H1 (cell line): ENCODE data around the gene CMTM5. TPM values are rescaled to one million over a fixed set of nuclear protein-coding genes. Genes with fewer than 3 reads are reported as not detected.

Experiments
- CTCF ChIA-PET: fragments of 300-600 bp; sonication (Branson Sonifier 250); formaldehyde crosslinking; loops from one replicate; lab custom pipeline; 2021; ENCODE audit not compliant: partially characterized antibody; lab: Charles Lee
- POLR2A ChIA-PET: fragments of 300-600 bp; sonication (Branson Sonifier 250); formaldehyde crosslinking; loops from one replicate; lab custom pipeline; 2021; ENCODE audit warnings: inconsistent platforms; ENCODE audit not compliant: partially characterized antibody; lab: Charles Lee
- DNase-seq, 2 experiments: peaks; one replicate each; pipeline versions ENCODE4 v3.0.0 to v3.0.0-alpha.2; 2010 to 2022; ENCODE audit warnings: low spot score in 2 of 2, low read depth in 1 of 2, mixed read lengths in 1 of 2
- FAIRE-seq: peaks from 2 replicates; lab custom pipeline; 2011; peaks lifted over from hg19 to GRCh38; lab: Jason Lieb, UNC
- H2AFZ ChIP-seq: 2 replicates; pipeline ENCODE4 v1.8.1; 2012; ENCODE audit warnings: low read length, inconsistent platforms
- H2AK5ac ChIP-seq: 2 replicates; pipeline ENCODE4 v1.6.1; 2013; ENCODE audit warnings: low read depth, low read length
- H2BK120ac ChIP-seq: replicated peaks from 2 replicates; pipeline ENCODE3; 2013; ENCODE audit warnings: low read depth, low read length, inconsistent platforms
- H2BK12ac ChIP-seq: 2 replicates; pipeline ENCODE4 v1.6.1; 2013; ENCODE audit warnings: low read depth, low read length
- H2BK15ac ChIP-seq: 2 replicates; pipeline ENCODE4 v1.6.1; 2013; ENCODE audit warnings: low read length
- H2BK20ac ChIP-seq: 2 replicates; pipeline ENCODE4 v1.6.1; 2013; ENCODE audit warnings: low read length
- H2BK5ac ChIP-seq: 2 replicates; pipeline ENCODE4 v1.6.1; 2013; ENCODE audit warnings: low read depth, low read length
- H3K14ac ChIP-seq: 2 replicates; pipeline ENCODE4 v1.6.1; 2013; ENCODE audit warnings: inconsistent platforms; ENCODE audit not compliant: insufficient read length
- H3K18ac ChIP-seq: 2 replicates; pipeline ENCODE4 v1.6.1; 2013; ENCODE audit warnings: low read length; ENCODE audit errors: extremely low read depth
- H3K23ac ChIP-seq: 2 replicates; pipeline ENCODE4 v1.6.1; 2013; ENCODE audit warnings: inconsistent platforms; ENCODE audit not compliant: insufficient read length
- H3K23me2 ChIP-seq: 2 replicates; pipeline ENCODE4 v1.6.1; 2013; ENCODE audit warnings: low read depth, low read length
- H3K27ac ChIP-seq: 2 replicates; pipeline ENCODE4 v1.6.1; 2011; ENCODE audit warnings: low read depth, low read length, inconsistent platforms
- H3K27me3 ChIP-seq, 4 experiments: replicated peaks in 1 of 4; 1 replicate in 1 of 4; 2 replicates in 3 of 4; pipeline versions ENCODE4 v1.6.1 to v1.8.1; 2011 to 2013; ENCODE audit warnings: low read length in 3 of 4, mild to moderate bottlenecking in 3 of 4, inconsistent platforms in 2 of 4, mixed read lengths in 2 of 4, moderate library complexity in 1 of 4; ENCODE audit not compliant: control insufficient read depth in 3 of 4, insufficient read depth in 3 of 4; ENCODE audit errors: extremely low read depth in 1 of 4
- H3K36me3 ChIP-seq, 4 experiments: 2 replicates each; pipeline versions ENCODE4 v1.6.1 to v1.8.1; 2011 to 2013; ENCODE audit warnings: mild to moderate bottlenecking in 4 of 4, low read length in 3 of 4, moderate library complexity in 2 of 4, control low read depth in 1 of 4, inconsistent platforms in 1 of 4; ENCODE audit not compliant: insufficient read depth in 4 of 4, control insufficient read depth in 2 of 4
- H3K4ac ChIP-seq: replicated peaks from 2 replicates; pipeline ENCODE3; 2013; ENCODE audit warnings: low read length, low read depth, mixed read lengths, inconsistent platforms; ENCODE audit not compliant: insufficient read length
- H3K4me1 ChIP-seq, 4 experiments: replicated peaks in 1 of 4; 1 replicate in 1 of 4; 2 replicates in 3 of 4; pipeline versions ENCODE4 v1.6.1 to v1.8.1; 2011 to 2013; ENCODE audit warnings: low read length in 3 of 4, inconsistent platforms in 2 of 4, mixed read lengths in 1 of 4; ENCODE audit not compliant: insufficient read depth in 4 of 4, control insufficient read depth in 3 of 4
- H3K4me2 ChIP-seq, 2 experiments: 2 replicates each; pipeline versions ENCODE4 v1.6.1 to v1.8.1; 2011 to 2013; ENCODE audit warnings: low read depth in 2 of 2, low read length in 2 of 2, control low read depth in 1 of 2, inconsistent platforms in 1 of 2, mild to moderate bottlenecking in 1 of 2; ENCODE audit not compliant: insufficient read depth in 1 of 2
- H3K4me3 ChIP-seq, 4 experiments: fragments of 200-600, 300-600 bp in 1 of 4; sonication (generic), shearing (Covaris generic), sonication (Bioruptor Twin) in 1 of 4; 2 replicates each; pipeline versions ENCODE4 v1.5.1 to v1.8.1; 2011 to 2016; ENCODE audit warnings: low read length in 4 of 4, low read depth in 3 of 4, control low read depth in 2 of 4, inconsistent platforms in 2 of 4, mild to moderate bottlenecking in 2 of 4, mixed read lengths in 1 of 4, moderate library complexity in 1 of 4; ENCODE audit not compliant: insufficient read depth in 2 of 4; ENCODE audit errors: extremely low read depth in 1 of 4
- H3K56ac ChIP-seq: replicated peaks from 2 replicates; pipeline ENCODE3; 2013; ENCODE audit warnings: low read depth, mild to moderate bottlenecking, mixed read lengths, low read length, inconsistent platforms; ENCODE audit not compliant: insufficient read length
- H3K79me1 ChIP-seq: 2 replicates; pipeline ENCODE4 v1.6.1; 2013; ENCODE audit warnings: low read depth, low read length, control low read depth
- H3K79me2 ChIP-seq, 2 experiments: 2 replicates each; pipeline versions ENCODE4 v1.6.1 to v1.8.1; 2012 to 2013; ENCODE audit warnings: low read length in 2 of 2, mild to moderate bottlenecking in 2 of 2, inconsistent platforms in 1 of 2; ENCODE audit not compliant: insufficient read depth in 2 of 2, control insufficient read depth in 1 of 2
- H3K9ac ChIP-seq, 4 experiments: replicated peaks in 1 of 4; 1 replicate in 1 of 4; 2 replicates in 3 of 4; pipeline versions ENCODE4 v1.6.1 to v1.8.1; 2011 to 2013; ENCODE audit warnings: low read depth in 3 of 4, low read length in 3 of 4, control low read depth in 2 of 4, mild to moderate bottlenecking in 2 of 4, moderate library complexity in 2 of 4, inconsistent platforms in 1 of 4; ENCODE audit errors: extremely low read depth in 1 of 4
- H3K9me3 ChIP-seq, 2 experiments: 2 replicates each; pipeline versions ENCODE4 v1.6.1 to v1.8.1; 2012 to 2013; ENCODE audit warnings: mild to moderate bottlenecking in 2 of 2, moderate library complexity in 2 of 2, control low read depth in 1 of 2, inconsistent platforms in 1 of 2, low read depth in 1 of 2, low read length in 1 of 2, mixed read lengths in 1 of 2; ENCODE audit not compliant: insufficient read depth in 2 of 2
- H4K20me1 ChIP-seq, 2 experiments: replicated peaks in 1 of 2; 2 replicates each; pipeline versions ENCODE3 to v1.8.1; 2011 to 2013; ENCODE audit warnings: inconsistent platforms in 2 of 2, low read length in 2 of 2, mild to moderate bottlenecking in 1 of 2; ENCODE audit not compliant: insufficient read depth in 2 of 2, control insufficient read depth in 1 of 2
- H4K5ac ChIP-seq: 2 replicates; pipeline ENCODE4 v1.6.1; 2013; ENCODE audit warnings: low read length, low read depth, mixed read lengths, inconsistent platforms; ENCODE audit not compliant: insufficient read length
- H4K8ac ChIP-seq: 2 replicates; pipeline ENCODE4 v1.8.0; 2013; ENCODE audit warnings: mild to moderate bottlenecking, moderate library complexity, low read length, inconsistent platforms; ENCODE audit not compliant: insufficient read depth; ENCODE audit errors: extremely low read depth
- H4K91ac ChIP-seq: replicated peaks from 2 replicates; pipeline ENCODE3; 2013; ENCODE audit warnings: low read length, mixed read lengths, inconsistent platforms; ENCODE audit not compliant: insufficient read length
- JUN ChIP-seq: IDR thresholded peaks from 2 replicates; pipeline ENCODE4 v1.6.1; 2011; ENCODE audit warnings: low read depth, mild to moderate bottlenecking, improper control_type of control experiment, low read length
- POLR2A ChIP-seq, 2 experiments: IDR thresholded peaks; 1 replicate in 1 of 2; 2 replicates in 1 of 2; pipeline ENCODE4 v1.6.1; 2011; ENCODE audit warnings: low read depth in 2 of 2, low read length in 2 of 2, mild to moderate bottlenecking in 2 of 2; ENCODE audit errors: control extremely low read depth in 1 of 2
- RAD21 ChIP-seq, 2 experiments: IDR thresholded peaks in 1 of 2; conservative IDR thresholded peaks in 1 of 2; 2 replicates each; pipeline ENCODE4 v1.6.1; 2011; ENCODE audit warnings: low read depth in 2 of 2, low read length in 2 of 2, improper control_type of control experiment in 1 of 2, inconsistent platforms in 1 of 2, mild to moderate bottlenecking in 1 of 2, moderate library complexity in 1 of 2
- WGBS, 2 experiments: shearing (Covaris generic) in 1 of 2; methylation state at CpG; one replicate each; pipeline versions ENCODE4 v1.1.6 to v1.1.7; 2013 to 2015; ENCODE audit warnings: low lambda C conversion rate in 2 of 2, mixed read lengths in 2 of 2, inconsistent platforms in 1 of 2, low coverage in 1 of 2, missing lambda C conversion rate in 1 of 2; ENCODE audit not compliant: insufficient replicate concordance in 2 of 2, insufficient coverage in 1 of 2, insufficient read length in 1 of 2; ENCODE audit errors: extremely low coverage in 1 of 2, missing lambda C conversion rate in 1 of 2; 5-methylcytosine and 5-hydroxymethylcytosine counted together
- polyA plus RNA-seq, 7 experiments: library from polyadenylated mRNA; depleted of rRNA in 3 of 7; stranded (reverse) in 5 of 7; unstranded in 2 of 7; fragments of >200 nt in 5 of 7; fragments of 200-250 nt in 2 of 7; gene quantifications; 1 replicate in 5 of 7; 2 replicates in 1 of 7; 4 replicates in 1 of 7; pipeline versions ENCODE4 v1.2.1 to v1.2.3, GENCODE V29; 2011 to 2013; ENCODE audit warnings: missing spikeins in 2 of 7, mixed read lengths in 2 of 7
- total RNA-seq: library from RNA; stranded (reverse); fragmentation: NEBNext Ultra II Directional; extraction: Animal tissue kit (Norgen Biotek cat#: 25700); gene quantifications from 2 replicates; pipeline ENCODE4 v1.2.1, GENCODE V29; 2021
- TF ChIP-seq, protein P1 (sequence below), 3 experiments: IDR thresholded peaks; 1 replicate in 2 of 3; 2 replicates in 1 of 3; pipeline versions ENCODE4 v1.5.1 to v1.6.1; 2011; ENCODE audit warnings: low read length in 3 of 3, mild to moderate bottlenecking in 3 of 3, inconsistent platforms in 2 of 3, low read depth in 1 of 3, moderate library complexity in 1 of 3; ENCODE audit not compliant: insufficient read depth in 1 of 3; ENCODE audit errors: control extremely low read depth in 1 of 3

The CMTM5 gene
- total and polyA plus RNA-seq, 2 of the 8 experiments (the other 6 are each of a cell fraction or from before 2014, with no cell fraction given), result 2.1 TPM; not detected in 1

DNA sequence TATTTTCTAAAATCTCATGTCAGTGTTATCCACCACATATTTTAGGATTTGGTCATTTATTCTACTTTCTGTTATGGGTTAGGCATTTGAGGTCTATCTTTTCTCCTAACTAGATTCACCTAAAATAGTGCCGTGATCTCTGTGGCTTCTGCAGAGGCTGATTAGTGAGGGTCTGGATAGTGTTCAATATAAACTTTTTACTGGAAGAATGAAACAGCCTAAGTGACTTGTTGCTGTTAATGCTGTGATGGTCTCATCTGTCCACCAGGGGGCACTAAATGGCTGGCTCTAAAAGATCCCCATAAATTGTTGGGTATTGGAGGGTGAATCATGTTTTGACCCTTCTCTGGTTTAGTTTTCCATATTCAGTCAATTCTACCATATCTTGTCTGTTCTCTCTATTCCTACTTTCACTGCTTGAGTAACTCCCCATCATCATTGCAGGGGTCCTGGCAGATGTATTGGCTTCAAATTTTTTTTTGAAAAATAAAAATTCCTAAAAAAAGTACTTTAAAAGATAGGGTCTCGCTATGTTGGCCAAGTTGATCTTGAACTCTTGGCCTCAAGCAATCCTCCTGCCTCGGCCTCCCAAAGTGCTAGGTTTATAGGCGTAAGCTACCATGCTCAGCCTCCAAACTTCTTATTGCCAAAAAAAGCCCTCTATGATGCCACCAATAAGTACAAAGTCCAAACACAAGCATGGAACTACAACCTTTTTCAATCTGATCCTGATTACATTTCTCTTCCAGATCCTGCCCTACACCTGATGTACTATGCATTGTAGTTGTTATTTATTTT, 48.7 kb upstream of the CMTM5 start:
- H3K56ac ChIP-seq, result no peak overlapping the region
- H4K91ac ChIP-seq, result no peak overlapping the region
- DNase-seq (peak in 1 of 2 experiments; percentile 69), FAIRE-seq (peak; percentile 76)
- no peaks in the 10 kb centered on the region for H3K27me3 ChIP-seq
- H3K18ac ChIP-seq, result no peak overlapping the region
- H4K5ac ChIP-seq, result no peak overlapping the region
- H4K20me1 ChIP-seq, result no peaks in the 10 kb centered on the region
- H3K27ac ChIP-seq, result no peak overlapping the region
- H2AFZ ChIP-seq, result no peak overlapping the region
- H2BK120ac ChIP-seq, result no peak overlapping the region
- CTCF ChIA-PET, result interaction anchor here (0.8 to 4.9 kb wide), 31 partner anchors 10 to 232 kb away, joined by 3 to 78 read pairs (median 4); partner anchors contain the start of genes CMTM5, EFS and SLC22A17
- no peak overlapping the region for H3K23ac ChIP-seq
- H3K4me1 ChIP-seq, result no peaks in the 10 kb centered on the region
- H3K4me3 ChIP-seq, result no peak overlapping the region
- no peak overlapping the region for H3K9ac ChIP-seq
- no peak overlapping the region for H3K4me2 ChIP-seq
- H3K36me3 ChIP-seq, result peaks cover 9 to 26% (median 23%) of the 10 kb centered on the region in 4 experiments; a peak in 7 of 8 replicates
- H3K79me1 ChIP-seq, result peaks cover 1% of the 10 kb centered on the region; the same call in 1 of the 2 replicates
- no peak overlapping the region for H2BK20ac ChIP-seq
- no peak overlapping the region for H4K8ac ChIP-seq
- H2BK5ac ChIP-seq, result no peak overlapping the region
- H3K23me2 ChIP-seq, result no peaks in the 10 kb centered on the region
- no peak overlapping the region for H3K14ac ChIP-seq
- no peak overlapping the region for H3K4ac ChIP-seq
- no peak overlapping the region for H2BK15ac ChIP-seq
- no peak for TF ChIP-seq JUN
- TF ChIP-seq, protein P1, sequence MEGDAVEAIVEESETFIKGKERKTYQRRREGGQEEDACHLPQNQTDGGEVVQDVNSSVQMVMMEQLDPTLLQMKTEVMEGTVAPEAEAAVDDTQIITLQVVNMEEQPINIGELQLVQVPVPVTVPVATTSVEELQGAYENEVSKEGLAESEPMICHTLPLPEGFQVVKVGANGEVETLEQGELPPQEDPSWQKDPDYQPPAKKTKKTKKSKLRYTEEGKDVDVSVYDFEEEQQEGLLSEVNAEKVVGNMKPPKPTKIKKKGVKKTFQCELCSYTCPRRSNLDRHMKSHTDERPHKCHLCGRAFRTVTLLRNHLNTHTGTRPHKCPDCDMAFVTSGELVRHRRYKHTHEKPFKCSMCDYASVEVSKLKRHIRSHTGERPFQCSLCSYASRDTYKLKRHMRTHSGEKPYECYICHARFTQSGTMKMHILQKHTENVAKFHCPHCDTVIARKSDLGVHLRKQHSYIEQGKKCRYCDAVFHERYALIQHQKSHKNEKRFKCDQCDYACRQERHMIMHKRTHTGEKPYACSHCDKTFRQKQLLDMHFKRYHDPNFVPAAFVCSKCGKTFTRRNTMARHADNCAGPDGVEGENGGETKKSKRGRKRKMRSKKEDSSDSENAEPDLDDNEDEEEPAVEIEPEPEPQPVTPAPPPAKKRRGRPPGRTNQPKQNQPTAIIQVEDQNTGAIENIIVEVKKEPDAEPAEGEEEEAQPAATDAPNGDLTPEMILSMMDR (IDR thresholded peaks at IDR 0.05; ENCODE audit: control extremely low read depth in 1 of 3, insufficient read depth in 1 of 3, low read depth in 1 of 3, low read length in 3 of 3), result peak in 2 of 3 experiments; percentile 82 to 89; a peak in 3 of 4 replicates
- peak; percentile 90 to 91 for TF ChIP-seq RAD21 (IDR thresholded peaks at IDR 0.05 in 1 of 2, conservative IDR thresholded peaks at IDR 0.05 in 1 of 2; ENCODE audit: low read depth in 2 of 2, low read length in 2 of 2)
- no peak; a peak in 1 of 3 replicates for TF ChIP-seq POLR2A (IDR thresholded peaks at IDR 0.05; ENCODE audit: control extremely low read depth in 1 of 2, low read depth in 2 of 2, low read length in 2 of 2)
- POLR2A ChIA-PET, result interaction anchor here (1.2 to 4.0 kb wide), 6 partner anchors 18 to 51 kb away, joined by 3 to 21 read pairs (median 12); partner anchors contain the start of gene CMTM5
- H3K79me2 ChIP-seq, result peaks cover 0 to 4% of the 10 kb centered on the region in 2 experiments; a peak in 2 of 4 replicates
- no peak overlapping the region for H2AK5ac ChIP-seq
- 60% methylated on average over 4 of the region's 4 CpGs; no CpG with 5 or more reads in 1 of the 2 experiments for WGBS, 2 experiments
- H2BK12ac ChIP-seq, result no peak overlapping the region
- H3K9me3 ChIP-seq, result no peaks in the 10 kb centered on the region
